B cell (primary cell): ENCODE data around the gene GSTA1. TPM values are rescaled to one million over a fixed set of nuclear protein-coding genes. Genes with fewer than 3 reads are reported as not detected.
"Not testable (repeated sequence)": the region's sequence is repeated elsewhere in the genome, so short reads cannot be mapped to it uniquely, and the experiment has no call there.

Experiments used
- ATAC-seq: fragments of 200-7000 bp; cut with Tn5 transposase; one replicate; pipeline ENCODE4 v1.10.0; 2021; ENCODE audit warnings: low read depth, mild to moderate bottlenecking, moderate number of reproducible peaks, moderate library complexity
- CTCF ChIA-PET: fragments of 350-600 bp; sonication (Branson Sonifier 250); formaldehyde crosslinking; loops from one replicate; lab custom pipeline; 2021; ENCODE audit warnings: antibody characterized with exemption, inconsistent platforms; lab: Charles Lee
- POLR2A ChIA-PET: fragments of 350-600 bp; sonication (Branson Sonifier 250); formaldehyde crosslinking; loops from one replicate; lab custom pipeline; 2021; ENCODE audit warnings: antibody characterized with exemption; lab: Charles Lee
- DNase-seq: peaks from one replicate; pipeline ENCODE4 v3.0.0; 2013
- H2AFZ ChIP-seq: 2 replicates; pipeline ENCODE4 v1.6.1; 2012; ENCODE audit warnings: mild to moderate bottlenecking, low read depth, low read length; ENCODE audit not compliant: insufficient read depth, poor library complexity, severe bottlenecking
- H3K27ac ChIP-seq, 2 donors: 1 replicate in 1 of 2; 2 replicates in 1 of 2; pipeline ENCODE4 v1.5.1; 2012 to 2013; ENCODE audit warnings: low read length in 2 of 2, mild to moderate bottlenecking in 2 of 2, moderate library complexity in 1 of 2
- H3K27me3 ChIP-seq, 4 experiments: fragments of 200-600 bp in 1 of 4; sonication (generic) in 1 of 4; replicated peaks in 1 of 4; 1 replicate in 2 of 4; 2 replicates in 2 of 4; pipeline versions ENCODE4 v1.6.1 to v1.7.0; 2013 to 2016; ENCODE audit warnings: low read length in 3 of 4, mild to moderate bottlenecking in 2 of 4, mixed read lengths in 1 of 4, moderate library complexity in 1 of 4; ENCODE audit not compliant: insufficient read depth in 4 of 4, control insufficient read depth in 3 of 4; ENCODE audit errors: control extremely low read depth in 1 of 4
- H3K36me3 ChIP-seq, 2 experiments: replicated peaks in 1 of 2; 1 replicate in 1 of 2; 2 replicates in 1 of 2; pipeline versions ENCODE4 v1.6.1 to v1.7.1; 2013; ENCODE audit warnings: low read length in 1 of 2; ENCODE audit not compliant: insufficient read depth in 2 of 2, control insufficient read depth in 1 of 2; ENCODE audit errors: control extremely low read depth in 1 of 2, extremely low read depth in 1 of 2
- H3K4me1 ChIP-seq, 2 donors: fragments of 200-600 bp in 1 of 2; sonication (generic) in 1 of 2; 1 replicate in 1 of 2; 2 replicates in 1 of 2; pipeline versions ENCODE4 v1.5.1 to v1.6.1; 2013 to 2017; ENCODE audit warnings: low read length in 2 of 2; ENCODE audit not compliant: control insufficient read depth in 2 of 2, insufficient read depth in 2 of 2
- H3K4me2 ChIP-seq: replicated peaks from 2 replicates; pipeline ENCODE3; 2012; ENCODE audit warnings: mild to moderate bottlenecking, low read depth, low read length; ENCODE audit not compliant: poor library complexity, severe bottlenecking
- H3K4me3 ChIP-seq, 5 experiments: fragments of 200-600 bp in 1 of 5; sonication (generic) in 1 of 5; 1 replicate in 3 of 5; 2 replicates in 2 of 5; pipeline versions ENCODE4 v1.5.1 to v1.7.0; 2011 to 2016; ENCODE audit warnings: low read length in 4 of 5, mild to moderate bottlenecking in 4 of 5, low read depth in 2 of 5, control low read depth in 1 of 5, moderate library complexity in 1 of 5; ENCODE audit not compliant: insufficient read depth in 1 of 5; ENCODE audit errors: control extremely low read depth in 1 of 5, extremely low read depth in 1 of 5
- H3K79me2 ChIP-seq: fragments of 200-600 bp; sonication (generic); one replicate; pipeline ENCODE4 v1.6.0; 2016; ENCODE audit warnings: low read length; ENCODE audit not compliant: control insufficient read depth, insufficient read depth
- H3K9ac ChIP-seq: fragments of 200-600 bp; sonication (generic); 2 replicates; pipeline ENCODE4 v1.6.1; 2017; ENCODE audit warnings: mild to moderate bottlenecking, low read length, moderate library complexity
- H3K9me3 ChIP-seq, 3 donors: one replicate each; pipeline versions ENCODE4 v1.6.1 to v1.7.1; 2013; ENCODE audit warnings: low read length in 2 of 3; ENCODE audit not compliant: control insufficient read depth in 2 of 3, insufficient read depth in 1 of 3; ENCODE audit errors: control extremely low read depth in 1 of 3
- H4K20me1 ChIP-seq: 2 replicates; pipeline ENCODE4 v1.6.0; 2012; ENCODE audit warnings: mild to moderate bottlenecking, low read length; ENCODE audit not compliant: insufficient read depth, control insufficient read depth, poor library complexity, severe bottlenecking
- H3K27ac Mint-ChIP-seq: one replicate; pipeline ENCODE4 v1.8.0; 2021; ENCODE audit warnings: mixed read lengths
- H3K27me3 Mint-ChIP-seq: one replicate; pipeline ENCODE4 v1.8.0; 2021; ENCODE audit warnings: mixed read lengths
- H3K4me1 Mint-ChIP-seq: one replicate; pipeline ENCODE4 v1.8.0; 2021; ENCODE audit warnings: mixed read lengths
- H3K4me3 Mint-ChIP-seq: one replicate; pipeline ENCODE4 v1.8.0; 2021; ENCODE audit warnings: mixed read lengths
- H3K9me3 Mint-ChIP-seq: one replicate; pipeline ENCODE4 v1.8.0; 2022; ENCODE audit warnings: mixed read lengths; ENCODE audit not compliant: insufficient read depth
- WGBS: methylation state at CpG from one replicate; pipeline ENCODE4 v1.1.5; 2013; ENCODE audit warnings: missing lambda C conversion rate; ENCODE audit not compliant: insufficient coverage; 5-methylcytosine and 5-hydroxymethylcytosine counted together
- intact Hi-C: fragments of 100-400 bp; cut with micrococcal nuclease; formaldehyde crosslinking; loops from one replicate; pipeline ENCODE4 v1.10.0; 2022
- polyA plus RNA-seq: library from polyadenylated mRNA; depleted of rRNA; stranded (reverse); fragments of >200 nt; gene quantifications from 2 replicates; pipeline ENCODE4 v1.2.3, GENCODE V29; 2012
- total RNA-seq, 2 donors: library from RNA; stranded (reverse); fragments of 120-200 nt in 1 of 2; gene quantifications; 1 replicate in 1 of 2; 2 replicates in 1 of 2; pipeline versions ENCODE4 v1.2.3 to v1.2.4, GENCODE V29; 2013 to 2022
- TF ChIP-seq, protein P1 (sequence below): fragments of 200-600 bp; IDR thresholded peaks from one replicate; pipeline ENCODE4 v1.8.0; 2022; ENCODE audit warnings: antibody characterized with exemption, mild to moderate bottlenecking

The GSTA1 gene
- total and polyA plus RNA-seq, 2 donors (not counting 1 experiment from before 2014, with no cell fraction given): not detected

GRCh38 chr6:52801188-52801841 is 2.3 kb downstream of the GSTA1 start:
- TF ChIP-seq, protein P1, sequence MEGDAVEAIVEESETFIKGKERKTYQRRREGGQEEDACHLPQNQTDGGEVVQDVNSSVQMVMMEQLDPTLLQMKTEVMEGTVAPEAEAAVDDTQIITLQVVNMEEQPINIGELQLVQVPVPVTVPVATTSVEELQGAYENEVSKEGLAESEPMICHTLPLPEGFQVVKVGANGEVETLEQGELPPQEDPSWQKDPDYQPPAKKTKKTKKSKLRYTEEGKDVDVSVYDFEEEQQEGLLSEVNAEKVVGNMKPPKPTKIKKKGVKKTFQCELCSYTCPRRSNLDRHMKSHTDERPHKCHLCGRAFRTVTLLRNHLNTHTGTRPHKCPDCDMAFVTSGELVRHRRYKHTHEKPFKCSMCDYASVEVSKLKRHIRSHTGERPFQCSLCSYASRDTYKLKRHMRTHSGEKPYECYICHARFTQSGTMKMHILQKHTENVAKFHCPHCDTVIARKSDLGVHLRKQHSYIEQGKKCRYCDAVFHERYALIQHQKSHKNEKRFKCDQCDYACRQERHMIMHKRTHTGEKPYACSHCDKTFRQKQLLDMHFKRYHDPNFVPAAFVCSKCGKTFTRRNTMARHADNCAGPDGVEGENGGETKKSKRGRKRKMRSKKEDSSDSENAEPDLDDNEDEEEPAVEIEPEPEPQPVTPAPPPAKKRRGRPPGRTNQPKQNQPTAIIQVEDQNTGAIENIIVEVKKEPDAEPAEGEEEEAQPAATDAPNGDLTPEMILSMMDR: no peak
- WGBS: no CpG with 5 or more reads among the region's 2 CpGs

GRCh38 chr6:52799272-52799671 is 4.3 kb downstream of the GSTA1 start:
- H3K27ac ChIP-seq, H3K79me2 ChIP-seq, H3K9ac ChIP-seq, ATAC-seq, H3K4me2 ChIP-seq, intact Hi-C loops, H3K4me1 ChIP-seq, H3K9me3 Mint-ChIP-seq, DNase-seq, H2AFZ ChIP-seq, H3K36me3 ChIP-seq, H3K4me1 Mint-ChIP-seq, H3K9me3 ChIP-seq, H3K27ac Mint-ChIP-seq, POLR2A ChIA-PET, H4K20me1 ChIP-seq, H3K27me3 ChIP-seq, H3K4me3 Mint-ChIP-seq, H3K4me3 ChIP-seq, CTCF ChIA-PET: not testable (repeated sequence)
- H3K27me3 Mint-ChIP-seq: peaks cover 43% of the 10 kb centered on the region
- no CpG with 5 or more reads among the region's 1 CpG for WGBS

More at GRCh38 chr6:52801188-52801841, 2.3 kb downstream of the GSTA1 start:
- no peak for DNase-seq
- intact Hi-C loops: no loop called here
- ChIA-PET POLR2A (no interaction called here), CTCF (no interaction called here)
- no peaks in the 10 kb centered on the region for H3K9me3 ChIP-seq
- H3K27me3 ChIP-seq: peaks cover 0 to 3% (median 0%) of the 10 kb centered on the region in 4 experiments
- no peaks in the 10 kb centered on the region for H3K4me1 ChIP-seq
- no peaks in the 10 kb centered on the region for H4K20me1 ChIP-seq
- no peaks in the 10 kb centered on the region for H3K79me2 ChIP-seq
- Mint-ChIP-seq H3K27me3 (peaks cover 37% of the 10 kb centered on the region), H3K4me1 (no peaks in the 10 kb centered on the region), H3K4me3 (no peak overlapping the region), H3K27ac (no peak overlapping the region), H3K9me3 (no peaks in the 10 kb centered on the region)
- no peak for ATAC-seq
- no peaks in the 10 kb centered on the region for H3K36me3 ChIP-seq
- no peak overlapping the region for H3K9ac ChIP-seq
- H2AFZ ChIP-seq: no peak overlapping the region
- H3K4me2 ChIP-seq: no peak overlapping the region
- H3K4me3 ChIP-seq: no peak overlapping the region
- H3K27ac ChIP-seq: no peak overlapping the region

DNA sequence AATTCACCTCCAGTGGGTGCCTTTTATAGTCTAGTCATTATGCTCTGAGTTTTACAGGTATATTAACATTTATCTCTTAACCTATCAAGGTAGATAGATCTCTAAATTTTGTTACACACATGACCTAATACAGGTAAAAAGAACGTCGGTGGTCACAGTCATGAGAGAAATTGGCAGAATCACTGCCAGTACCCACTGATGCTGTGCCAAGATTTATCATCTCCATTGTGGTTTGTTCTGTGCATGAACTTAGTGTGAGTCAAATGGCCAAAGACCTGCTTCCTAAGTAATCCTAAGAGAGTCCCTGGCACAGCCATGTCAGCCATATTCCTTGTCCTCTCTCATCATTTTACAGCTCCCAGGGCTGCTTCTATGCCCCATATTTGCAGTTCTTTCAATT is 9.2 kb downstream of the GSTA1 start:
- intact Hi-C loops, H3K27ac Mint-ChIP-seq, H3K36me3 ChIP-seq, H3K4me3 ChIP-seq, H3K9me3 ChIP-seq, H3K4me1 ChIP-seq, ATAC-seq, H4K20me1 ChIP-seq, H3K27ac ChIP-seq, H3K9me3 Mint-ChIP-seq, H3K4me2 ChIP-seq, H3K4me3 Mint-ChIP-seq, H3K9ac ChIP-seq, H2AFZ ChIP-seq, H3K27me3 ChIP-seq, CTCF ChIA-PET, H3K79me2 ChIP-seq, H3K4me1 Mint-ChIP-seq, POLR2A ChIA-PET, DNase-seq: not testable (repeated sequence)
- H3K27me3 Mint-ChIP-seq: peaks cover 27% of the 10 kb centered on the region
- no CpG with 5 or more reads among the region's 2 CpGs for WGBS
